ENCODE data around the gene ZNF804A. TPM values are rescaled to one million over a fixed set of nuclear protein-coding genes. Genes with fewer than 3 reads are reported as not detected.

The ZNF804A gene
- total RNA-seq, 1 donor from 2014 or later, result not detected

DNA sequence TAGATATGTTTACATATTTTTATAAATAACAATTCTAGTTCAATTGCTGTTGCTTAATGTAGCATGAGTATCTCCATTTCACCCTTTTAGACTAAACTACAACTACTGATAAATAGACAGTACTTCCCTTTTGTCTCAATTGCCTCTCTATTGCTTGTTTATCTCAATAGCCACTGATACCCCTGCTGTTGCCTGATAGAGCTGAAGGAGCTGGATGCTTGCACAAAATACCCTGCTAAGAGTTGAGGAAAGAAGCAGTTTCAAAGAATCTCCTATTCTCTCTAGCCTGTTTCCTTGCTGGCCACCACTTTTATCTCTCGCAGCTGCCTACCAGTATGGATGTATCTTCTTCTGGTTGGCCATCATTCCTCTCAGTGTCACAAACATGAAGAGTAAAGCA, 16.9 kb upstream of the ZNF804A start:
- H3K9me3 Mint-ChIP-seq (ENCODE audit: unreplicated experiment), result no peaks in the 10 kb centered on the region
- DNase-seq (ENCODE audit: extremely low spot score, unreplicated experiment), result no peak
- H3K36me3 Mint-ChIP-seq (ENCODE audit: unreplicated experiment), result no peaks in the 10 kb centered on the region
- H3K4me1 Mint-ChIP-seq (ENCODE audit: unreplicated experiment), result no peaks in the 10 kb centered on the region
- peaks cover 3% of the 10 kb centered on the region for H3K27me3 Mint-ChIP-seq (ENCODE audit: unreplicated experiment)
- H3K27ac Mint-ChIP-seq (ENCODE audit: unreplicated experiment), result no peak overlapping the region
- H3K4me3 Mint-ChIP-seq (ENCODE audit: unreplicated experiment), result no peak overlapping the region
- TF ChIP-seq, protein P1, sequence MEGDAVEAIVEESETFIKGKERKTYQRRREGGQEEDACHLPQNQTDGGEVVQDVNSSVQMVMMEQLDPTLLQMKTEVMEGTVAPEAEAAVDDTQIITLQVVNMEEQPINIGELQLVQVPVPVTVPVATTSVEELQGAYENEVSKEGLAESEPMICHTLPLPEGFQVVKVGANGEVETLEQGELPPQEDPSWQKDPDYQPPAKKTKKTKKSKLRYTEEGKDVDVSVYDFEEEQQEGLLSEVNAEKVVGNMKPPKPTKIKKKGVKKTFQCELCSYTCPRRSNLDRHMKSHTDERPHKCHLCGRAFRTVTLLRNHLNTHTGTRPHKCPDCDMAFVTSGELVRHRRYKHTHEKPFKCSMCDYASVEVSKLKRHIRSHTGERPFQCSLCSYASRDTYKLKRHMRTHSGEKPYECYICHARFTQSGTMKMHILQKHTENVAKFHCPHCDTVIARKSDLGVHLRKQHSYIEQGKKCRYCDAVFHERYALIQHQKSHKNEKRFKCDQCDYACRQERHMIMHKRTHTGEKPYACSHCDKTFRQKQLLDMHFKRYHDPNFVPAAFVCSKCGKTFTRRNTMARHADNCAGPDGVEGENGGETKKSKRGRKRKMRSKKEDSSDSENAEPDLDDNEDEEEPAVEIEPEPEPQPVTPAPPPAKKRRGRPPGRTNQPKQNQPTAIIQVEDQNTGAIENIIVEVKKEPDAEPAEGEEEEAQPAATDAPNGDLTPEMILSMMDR (IDR thresholded peaks at IDR 0.05), result no peak

DNA sequence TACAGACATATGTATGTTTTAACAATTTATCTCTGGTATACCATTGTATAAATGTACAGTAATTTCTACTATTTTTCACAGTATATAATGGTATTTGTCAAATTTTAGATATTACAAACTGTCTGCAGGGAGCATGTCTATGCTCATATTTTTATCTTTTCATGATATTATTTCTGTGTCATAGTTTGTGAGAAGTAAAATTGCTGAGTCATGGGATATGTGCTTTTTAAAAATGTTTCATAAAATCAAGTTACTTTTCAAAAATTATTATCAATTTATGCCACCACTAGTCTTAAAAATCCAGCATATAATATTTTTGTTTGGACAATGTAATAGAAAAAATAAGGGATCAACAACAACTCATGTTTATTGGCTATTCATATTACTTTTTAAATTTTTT, 9.1 kb upstream of the ZNF804A start:
- no peak for DNase-seq (ENCODE audit: extremely low spot score, unreplicated experiment)
- Mint-ChIP-seq H3K36me3 (ENCODE audit: unreplicated experiment) (no peaks in the 10 kb centered on the region), H3K4me3 (ENCODE audit: unreplicated experiment) (no peak overlapping the region), H3K27me3 (ENCODE audit: unreplicated experiment) (peaks cover 9% of the 10 kb centered on the region), H3K9me3 (ENCODE audit: unreplicated experiment) (no peaks in the 10 kb centered on the region), H3K27ac (ENCODE audit: unreplicated experiment) (no peak overlapping the region), H3K4me1 (ENCODE audit: unreplicated experiment) (no peaks in the 10 kb centered on the region)
- TF ChIP-seq, protein P1 (IDR thresholded peaks at IDR 0.05), result no peak

DNA sequence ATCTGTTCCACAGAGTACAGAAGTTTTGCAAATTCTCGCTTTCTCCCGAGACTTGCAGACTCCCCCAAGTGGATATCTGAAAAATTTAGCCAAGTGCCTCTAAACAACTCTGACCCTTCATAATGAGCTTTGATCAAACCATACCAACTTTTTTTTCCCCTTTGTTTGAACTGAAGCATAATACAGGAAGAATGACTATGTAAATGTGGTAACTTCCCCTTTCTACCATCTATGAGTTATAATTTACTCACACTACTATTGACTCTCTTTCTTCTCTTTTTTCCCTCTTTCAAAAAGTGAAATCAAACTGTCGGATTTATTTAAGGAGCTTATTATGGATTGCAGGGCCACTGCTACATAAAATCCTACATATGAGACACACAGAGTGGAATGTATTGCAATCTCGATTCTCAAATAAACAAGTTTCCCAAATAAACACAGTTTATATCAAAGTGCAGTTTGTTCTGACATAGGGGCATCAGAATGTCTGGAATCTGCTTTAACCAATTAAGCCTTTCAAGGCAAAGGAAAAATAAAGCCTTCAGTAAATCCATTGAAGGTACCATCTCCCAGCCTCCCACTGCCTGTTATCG, 1.4 kb upstream of the ZNF804A start:
- DNase-seq (ENCODE audit: extremely low spot score, unreplicated experiment), result no peak
- Mint-ChIP-seq H3K4me3 (ENCODE audit: unreplicated experiment) (peak overlapping the region; percentile 70), H3K9me3 (ENCODE audit: unreplicated experiment) (no peaks in the 10 kb centered on the region), H3K4me1 (ENCODE audit: unreplicated experiment) (peaks cover 15% of the 10 kb centered on the region), H3K27me3 (ENCODE audit: unreplicated experiment) (peaks cover 60% of the 10 kb centered on the region), H3K27ac (ENCODE audit: unreplicated experiment) (peak overlapping the region; percentile 16), H3K36me3 (ENCODE audit: unreplicated experiment) (no peaks in the 10 kb centered on the region)
- TF ChIP-seq, protein P1 (IDR thresholded peaks at IDR 0.05), result no peak

DNA sequence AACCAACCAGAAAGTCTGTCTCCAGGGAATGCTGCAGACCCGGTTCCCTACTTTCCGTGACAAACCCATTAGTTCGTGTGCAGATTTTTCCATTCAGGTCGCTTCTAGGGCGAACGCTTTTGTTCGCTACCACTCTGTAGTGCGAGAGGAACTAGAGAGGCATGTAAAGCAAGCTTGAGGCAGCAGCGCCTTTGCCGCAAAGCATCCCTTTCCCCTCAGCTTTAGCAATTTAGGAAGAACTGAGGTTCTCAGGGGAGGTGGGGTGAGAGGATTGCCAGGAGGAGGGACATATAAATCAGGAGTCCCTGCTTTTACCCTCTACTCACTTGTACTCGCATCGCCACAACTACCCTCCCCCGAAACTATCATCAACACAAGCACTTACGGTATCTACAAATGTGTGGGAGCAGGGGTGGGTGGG, 748 bp upstream of the ZNF804A start:
- H3K36me3 Mint-ChIP-seq (ENCODE audit: unreplicated experiment), result no peaks in the 10 kb centered on the region
- no peak for DNase-seq (ENCODE audit: extremely low spot score, unreplicated experiment)
- H3K4me1 Mint-ChIP-seq (ENCODE audit: unreplicated experiment), result peaks cover 15% of the 10 kb centered on the region
- H3K27ac Mint-ChIP-seq (ENCODE audit: unreplicated experiment), result peak overlapping the region; percentile 16
- peaks cover 57% of the 10 kb centered on the region for H3K27me3 Mint-ChIP-seq (ENCODE audit: unreplicated experiment)
- TF ChIP-seq, protein P1 (IDR thresholded peaks at IDR 0.05), result no peak
- H3K4me3 Mint-ChIP-seq (ENCODE audit: unreplicated experiment), result peak overlapping the region; percentile 70
- no peaks in the 10 kb centered on the region for H3K9me3 Mint-ChIP-seq (ENCODE audit: unreplicated experiment)

DNA sequence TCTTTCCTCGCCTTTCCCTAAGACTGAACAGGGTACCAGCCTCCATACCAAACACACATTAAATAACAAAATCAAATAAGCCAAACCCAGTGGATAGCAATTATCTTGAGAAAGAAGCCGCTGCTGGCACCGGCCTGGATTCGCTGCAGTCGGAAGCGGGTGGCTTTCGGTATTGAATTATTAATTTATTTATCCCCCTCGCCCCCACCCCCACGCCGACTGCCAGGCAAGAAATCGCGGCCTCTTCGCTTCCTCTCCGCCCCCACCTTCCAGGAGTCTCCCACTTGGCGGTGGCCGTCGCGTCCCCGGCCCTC, 370 bp upstream of the ZNF804A start:
- Mint-ChIP-seq H3K27ac (ENCODE audit: unreplicated experiment) (no peak overlapping the region), H3K4me3 (ENCODE audit: unreplicated experiment) (peak overlapping the region; percentile 70), H3K9me3 (ENCODE audit: unreplicated experiment) (no peaks in the 10 kb centered on the region), H3K36me3 (ENCODE audit: unreplicated experiment) (no peaks in the 10 kb centered on the region), H3K4me1 (ENCODE audit: unreplicated experiment) (peaks cover 15% of the 10 kb centered on the region), H3K27me3 (ENCODE audit: unreplicated experiment) (peaks cover 54% of the 10 kb centered on the region)
- TF ChIP-seq, protein P1 (IDR thresholded peaks at IDR 0.05), result no peak
- no peak for DNase-seq (ENCODE audit: extremely low spot score, unreplicated experiment)

Data from osteocyte (in vitro differentiated cells).